GM23338 (cell line): ENCODE data around the gene ACO1. TPM values are rescaled to one million over a fixed set of nuclear protein-coding genes. Genes with fewer than 3 reads are reported as not detected.

Experiments used
- CREB1 ChIP-seq: fragments of 250-450 bp; sonication (Bioruptor Pico); IDR thresholded peaks from 2 replicates; pipeline ENCODE4 v1.5.0; 2020; ENCODE audit warnings: low read depth, mild to moderate bottlenecking, moderate library complexity
- CTCF ChIP-seq, 2 experiments: fragments of 200-600 bp in 1 of 2; sonication (generic) in 1 of 2; conservative IDR thresholded peaks; 2 replicates each; pipeline versions ENCODE4 v1.5.1 to v1.6.1; 2016 to 2017; ENCODE audit warnings: antibody characterized with exemption in 2 of 2, low read depth in 2 of 2, mild to moderate bottlenecking in 2 of 2, moderate library complexity in 1 of 2
- EZH2 ChIP-seq: fragments of 200-600 bp; sonication (generic); IDR thresholded peaks from one replicate; pipeline ENCODE4 v1.8.0; 2017; ENCODE audit warnings: antibody characterized with exemption, mild to moderate bottlenecking, low read depth; ENCODE audit not compliant: unreplicated experiment
- NANOG ChIP-seq: IDR thresholded peaks from 2 replicates; pipeline ENCODE4 v1.6.1; 2016; ENCODE audit warnings: antibody characterized with exemption, borderline replicate concordance
- REST ChIP-seq: IDR thresholded peaks from one replicate; pipeline ENCODE4 v1.6.1; 2018; ENCODE audit warnings: antibody characterized with exemption; ENCODE audit not compliant: unreplicated experiment
- STAT1 ChIP-seq: IDR thresholded peaks from one replicate; pipeline ENCODE4 v1.6.1; 2016; ENCODE audit warnings: antibody characterized with exemption; ENCODE audit not compliant: unreplicated experiment
- ZNF331 ChIP-seq: fragments of 250-450 bp; sonication (Bioruptor Pico); IDR thresholded peaks from 2 replicates; pipeline ENCODE4 v1.5.0; 2020; ENCODE audit warnings: low read depth, mild to moderate bottlenecking, moderate library complexity
- ZNF462 ChIP-seq: fragments of 250-450 bp; sonication (Bioruptor Pico); IDR thresholded peaks from 2 replicates; pipeline ENCODE4 v1.5.0; 2020; ENCODE audit warnings: mild to moderate bottlenecking, moderate library complexity
- polyA plus RNA-seq: library from polyadenylated mRNA; unstranded; fragments of >200 nt; fragmentation: Nextera tagmentation; extraction: Ambion mirVana; gene quantifications from 2 replicates; pipeline ENCODE4 v1.2.1, GENCODE V29; 2016
- total RNA-seq: library from RNA; depleted of rRNA; stranded (reverse); fragments of >200 nt; shearing (Covaris generic); gene quantifications from 2 replicates; pipeline ENCODE4 v1.2.3, GENCODE V29; 2014

ACO1 gene
- total and polyA plus RNA-seq, 2 experiments from 2014 or later, result 16.6 to 41.0 TPM

- TF ChIP-seq ZNF462 (no peak), CREB1 (CRISPR knock-in tag) (no peak), NANOG (no peak), STAT1 (no peak), ZNF331 (CRISPR knock-in tag) (no peak), EZH2 (no peak), REST (no peak), CTCF (conservative IDR thresholded peaks at IDR 0.05; ENCODE audit: low read depth in 2 of 2) (no peak)
These were observed 17.0 kb downstream of the ACO1 start (continued) for GRCh38 chr9:32401488-32401887.
